Bronchial epithelial cell (primary cell): Measurements from ENCODE around the gene DDAH2. TPM values are rescaled to one million over a fixed set of nuclear protein-coding genes. Genes with fewer than 3 reads are reported as not detected.

Experiments
- DNase-seq: peaks from one replicate; pipeline ENCODE4 v3.0.0-alpha.2; 2010; ENCODE audit warnings: low read depth
- FAIRE-seq: peaks from 2 replicates; lab custom pipeline; 2011; peaks lifted over from hg19 to GRCh38; lab: Jason Lieb, UNC
- H3K27me3 ChIP-seq: 2 replicates; pipeline ENCODE4 v1.5.1; 2011; ENCODE audit warnings: low read length; ENCODE audit not compliant: control insufficient read depth, insufficient read depth
- H3K36me3 ChIP-seq: 2 replicates; pipeline ENCODE4 v1.5.1; 2011; ENCODE audit warnings: low read length; ENCODE audit not compliant: control insufficient read depth, insufficient read depth
- H3K4me3 ChIP-seq: 2 replicates; pipeline ENCODE4 v1.5.1; 2011; ENCODE audit warnings: mild to moderate bottlenecking, low read depth, low read length, control low read depth
- CTCF ChIP-seq: IDR thresholded peaks from 2 replicates; pipeline ENCODE4 v1.5.1; 2011; ENCODE audit warnings: mild to moderate bottlenecking, moderate library complexity, low read length, control low read depth, inconsistent platforms; ENCODE audit not compliant: insufficient read depth, severe bottlenecking
- total RNA-seq: library from RNA; depleted of rRNA; stranded (reverse); fragments of >200 nt; gene quantifications from 2 replicates; pipeline ENCODE4 v1.2.1, GENCODE V29; 2014

DDAH2 gene
- total RNA-seq, 1 donor from 2014 or later, result 14.5 TPM

GRCh38 chr6:31727717-31728671 is 1.1 kb downstream of the DDAH2 start:
- DNase-seq (no peak), FAIRE-seq (no peak)
- Histone ChIP-seq H3K36me3 (peaks cover 13% of the 10 kb centered on the region), H3K27me3 (no peaks in the 10 kb centered on the region), H3K4me3 (no peak overlapping the region)
- no peak for TF ChIP-seq CTCF

- H3K27me3 ChIP-seq, result no peaks in the 10 kb centered on the region
- no peak overlapping the region for H3K4me3 ChIP-seq
- peaks cover 11% of the 10 kb centered on the region for H3K36me3 ChIP-seq
- DNase-seq (no peak), FAIRE-seq (no peak)
- no peak for TF ChIP-seq CTCF
These were observed 1.9 kb downstream of the DDAH2 start for GRCh38 chr6:31727034-31727716.

- H3K36me3 ChIP-seq, result peaks cover 5% of the 10 kb centered on the region
- FAIRE-seq (no peak), DNase-seq (no peak)
- H3K4me3 ChIP-seq, result no peak overlapping the region
- no peak for TF ChIP-seq CTCF
- H3K27me3 ChIP-seq, result no peaks in the 10 kb centered on the region
These were observed 3.4 kb downstream of the DDAH2 start for GRCh38 chr6:31725502-31726350.

GRCh38 chr6:31723980-31724691 is 5.0 kb downstream of the DDAH2 start:
- no peak overlapping the region for H3K4me3 ChIP-seq
- H3K36me3 ChIP-seq, result peaks cover 5% of the 10 kb centered on the region
- no peak for DNase-seq
- no peak for TF ChIP-seq CTCF
- H3K27me3 ChIP-seq, result no peaks in the 10 kb centered on the region
- FAIRE-seq, result no peak
